Stomach (tissue), 19 donors: ENCODE measurements around the gene UFC1. TPM values are rescaled to one million over a fixed set of nuclear protein-coding genes. Genes with fewer than 3 reads are reported as not detected.
A peak's percentile ranks its signal among the peaks of the same experiment; 100 is the strongest.

ENCODE experiments used
- DNase-seq, 2 donors: peaks; one replicate each; pipeline versions ENCODE4 v3.0.0 to v3.0.0-alpha.2; 2013 to 2019
- H3K27ac ChIP-seq, 5 donors: fragments of 200-600 bp in 4 of 5; sonication (generic) in 4 of 5; one replicate each; pipeline ENCODE4 v1.5.1; 2013 to 2019; ENCODE audit warnings: mild to moderate bottlenecking in 1 of 5, moderate library complexity in 1 of 5
- H3K27me3 ChIP-seq, 3 donors: fragments of 200-600 bp; sonication (generic); one replicate each; pipeline ENCODE4 v1.5.1; 2017 to 2019; ENCODE audit warnings: mixed run types in 1 of 3
- H3K36me3 ChIP-seq, 4 donors: fragments of 200-600 bp; sonication (generic); 1 replicate in 3 of 4; 2 replicates in 1 of 4; pipeline ENCODE4 v1.5.1; 2016 to 2019
- H3K4me1 ChIP-seq, 4 donors: fragments of 200-600 bp; sonication (generic); one replicate each; pipeline ENCODE4 v1.5.1; 2016 to 2019
- H3K4me3 ChIP-seq, 4 donors: fragments of 200-600 bp; sonication (generic) in 3 of 4; one replicate each; pipeline ENCODE4 v1.5.1; 2016 to 2019; ENCODE audit warnings: mild to moderate bottlenecking in 1 of 4
- H3K9me3 ChIP-seq, 4 donors: fragments of 200-600 bp; sonication (generic); one replicate each; pipeline ENCODE4 v1.5.1; 2016 to 2019
- EP300 ChIP-seq: sonication (generic); formaldehyde crosslinking; IDR thresholded peaks from one replicate; pipeline ENCODE4 v1.6.1; 2017; ENCODE audit warnings: antibody characterized with exemption
- POLR2A ChIP-seq, 4 donors: fragments of 450-650 bp; IDR thresholded peaks; one replicate each; pipeline ENCODE4 v1.6.1; 2016; ENCODE audit warnings: antibody characterized with exemption in 4 of 4, control low read depth in 2 of 4, mild to moderate bottlenecking in 1 of 4, moderate library complexity in 1 of 4
- POLR2AphosphoS5 ChIP-seq, 3 donors: sonication (generic); formaldehyde crosslinking; IDR thresholded peaks; one replicate each; pipeline ENCODE4 v1.6.1; 2016; ENCODE audit warnings: antibody characterized with exemption in 3 of 3
- WGBS, 5 donors: extraction: QIAGEN DNeasy Blood & Tissue Kit in 3 of 5; methylation state at CpG; one replicate each; pipeline versions ENCODE4 v1.1.5 to v1.1.7; 2013 to 2018; 5-methylcytosine and 5-hydroxymethylcytosine counted together
- intact Hi-C: fragments of 100-400 bp; cut with DNase I; formaldehyde crosslinking; loops from one replicate; pipeline ENCODE4 v1.15.1; 2023; ENCODE audit warnings: low total_unique reads
- long read RNA-seq, 10 donors: transcript quantifications; one replicate each; lab custom pipeline, GENCODE V29; 2026
- polyA plus RNA-seq, 3 donors: library from polyadenylated mRNA; stranded (reverse); fragments of 200-250 nt; gene quantifications; one replicate each; pipeline ENCODE4 v1.2.3, GENCODE V29; 2013
- total RNA-seq, 5 donors: library from RNA; depleted of rRNA; stranded (reverse); fragments of >200 nt; gene quantifications; one replicate each; pipeline versions ENCODE4 v1.1.0 to v1.2.3, GENCODE V29; 2014 to 2016
- TF ChIP-seq, protein P1 (sequence below), 7 experiments: fragments of 450-650 bp in 4 of 7; fragments of 200-600 bp in 3 of 7; sonication (generic) in 3 of 7; IDR thresholded peaks; one replicate each; pipeline ENCODE4 v1.5.1; 2016 to 2019; ENCODE audit warnings: antibody characterized with exemption in 7 of 7, control low read depth in 2 of 7, mild to moderate bottlenecking in 1 of 7
- donor health status: healthy with polysubstance abuse.
- donor health status: Bipolar disorder and iron deficiency.
- donor health status: healthy.

Gene UFC1
- total RNA-seq: 10 to 100 TPM in 4 of 5 donors, not detected in 1; 21.9 to 95.1 (median 33.6) TPM
- polyA plus RNA-seq: 100 to 1,000 TPM; 163 to 206 (median 203) TPM
- long read RNA-seq, donor 1, transcript UFC1-201 (6 exons, 1,114 nt): major isoform, 20 of 63 reads
- long read RNA-seq, donor 1, partial matches to known transcripts: 42 of 63 reads
- long read RNA-seq, donor 1, other reads (novel, unspliced or antisense): 0 of 63 reads
- long read RNA-seq, donor 2, transcript UFC1-201 (6 exons, 1,114 nt): major isoform, 44 of 95 reads
- long read RNA-seq, donor 2, transcript UFC1-206 (5 exons, 617 nt): minor isoform, 5 of 95 reads
- long read RNA-seq, donor 2, partial matches to known transcripts: 45 of 95 reads
- long read RNA-seq, donor 2, other reads (novel, unspliced or antisense): 0 of 95 reads
- long read RNA-seq, donor 3, transcript UFC1-201 (6 exons, 1,114 nt): major isoform, 35 of 86 reads
- long read RNA-seq, donor 3, partial matches to known transcripts: 49 of 86 reads
- long read RNA-seq, donor 3, other reads (novel, unspliced or antisense): 0 of 86 reads
- long read RNA-seq, donor 4, transcript UFC1-201 (6 exons, 1,114 nt): major isoform, 5 of 5 reads
- long read RNA-seq, donor 4, partial matches to known transcripts: 0 of 5 reads
- long read RNA-seq, donor 4, other reads (novel, unspliced or antisense): 0 of 5 reads
- long read RNA-seq, donor 5, transcript UFC1-201 (6 exons, 1,114 nt): major isoform, 39 of 44 reads
- long read RNA-seq, donor 5, partial matches to known transcripts: 0 of 44 reads
- long read RNA-seq, donor 5, other reads (novel, unspliced or antisense): 0 of 44 reads
- long read RNA-seq, donor 6: 0 reads
- long read RNA-seq, donor 7, transcript UFC1-201 (6 exons, 1,114 nt): major isoform, 50 of 162 reads
- long read RNA-seq, donor 7, partial matches to known transcripts: 105 of 162 reads
- long read RNA-seq, donor 7, other reads (novel, unspliced or antisense): 0 of 162 reads
- long read RNA-seq, donor 8, transcript UFC1-201 (6 exons, 1,114 nt): major isoform, 48 of 135 reads
- long read RNA-seq, donor 8, partial matches to known transcripts: 84 of 135 reads
- long read RNA-seq, donor 8, other reads (novel, unspliced or antisense): 0 of 135 reads
- long read RNA-seq, donor 9, transcript UFC1-201 (6 exons, 1,114 nt): major isoform, 49 of 141 reads
- long read RNA-seq, donor 9, partial matches to known transcripts: 88 of 141 reads
- long read RNA-seq, donor 9, other reads (novel, unspliced or antisense): 0 of 141 reads
- long read RNA-seq, donor 10, transcript UFC1-201 (6 exons, 1,114 nt): major isoform, 26 of 72 reads
- long read RNA-seq, donor 10, partial matches to known transcripts: 45 of 72 reads
- long read RNA-seq, donor 10, other reads (novel, unspliced or antisense): 0 of 72 reads

DNA sequence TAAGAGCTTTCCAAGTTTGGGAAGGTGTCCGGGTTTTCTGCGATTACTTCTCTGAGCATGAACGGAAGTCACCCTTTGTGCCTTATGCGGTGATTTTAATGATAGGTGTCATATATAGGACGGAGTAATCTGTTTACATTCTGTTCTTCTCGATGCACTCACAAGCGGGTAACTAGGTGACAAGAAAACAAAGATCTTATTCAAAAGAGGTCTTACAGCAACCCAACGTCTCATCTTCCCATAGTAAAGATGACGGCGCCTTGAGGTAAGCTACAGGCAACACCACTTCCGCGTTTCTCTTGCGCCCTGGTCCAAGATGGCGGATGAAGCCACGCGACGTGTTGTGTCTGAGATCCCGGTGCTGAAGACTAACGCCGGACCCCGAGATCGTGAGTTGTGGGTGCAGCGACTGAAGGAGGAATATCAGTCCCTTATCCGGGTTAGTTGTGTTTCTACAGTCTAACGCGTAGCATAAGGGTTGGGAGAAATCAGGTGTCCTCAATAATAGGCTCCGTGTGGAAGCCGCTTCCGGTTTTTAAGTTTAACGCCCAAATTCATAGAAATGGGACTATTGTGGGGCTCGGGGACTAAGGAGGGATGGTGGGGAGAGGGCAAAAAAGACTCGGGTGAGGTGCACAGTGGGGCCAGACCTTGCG, at the start of gene UFC1:
Gene UFC1, plus strand, starts transcription at position 297 of the 656 bp plus-strand sequence. Its CDS starts 20 bp downstream, at position 317.
- no peak for TF ChIP-seq POLR2A (IDR thresholded peaks at IDR 0.05)
- TF ChIP-seq POLR2AphosphoS5 (IDR thresholded peaks at IDR 0.05): peak in 2 of 3 donors; percentile 53 to 82
- TF ChIP-seq, protein P1, sequence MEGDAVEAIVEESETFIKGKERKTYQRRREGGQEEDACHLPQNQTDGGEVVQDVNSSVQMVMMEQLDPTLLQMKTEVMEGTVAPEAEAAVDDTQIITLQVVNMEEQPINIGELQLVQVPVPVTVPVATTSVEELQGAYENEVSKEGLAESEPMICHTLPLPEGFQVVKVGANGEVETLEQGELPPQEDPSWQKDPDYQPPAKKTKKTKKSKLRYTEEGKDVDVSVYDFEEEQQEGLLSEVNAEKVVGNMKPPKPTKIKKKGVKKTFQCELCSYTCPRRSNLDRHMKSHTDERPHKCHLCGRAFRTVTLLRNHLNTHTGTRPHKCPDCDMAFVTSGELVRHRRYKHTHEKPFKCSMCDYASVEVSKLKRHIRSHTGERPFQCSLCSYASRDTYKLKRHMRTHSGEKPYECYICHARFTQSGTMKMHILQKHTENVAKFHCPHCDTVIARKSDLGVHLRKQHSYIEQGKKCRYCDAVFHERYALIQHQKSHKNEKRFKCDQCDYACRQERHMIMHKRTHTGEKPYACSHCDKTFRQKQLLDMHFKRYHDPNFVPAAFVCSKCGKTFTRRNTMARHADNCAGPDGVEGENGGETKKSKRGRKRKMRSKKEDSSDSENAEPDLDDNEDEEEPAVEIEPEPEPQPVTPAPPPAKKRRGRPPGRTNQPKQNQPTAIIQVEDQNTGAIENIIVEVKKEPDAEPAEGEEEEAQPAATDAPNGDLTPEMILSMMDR (IDR thresholded peaks at IDR 0.05): peak in 1 of 7 experiments; percentile 8
- TF ChIP-seq EP300: no peak
- peak within 1 kb of the TSS; percentile 93 to 99 (median 96) for H3K27ac ChIP-seq
- peaks cover 5 to 21% (median 19%) of the 10 kb centered on the region in 4 donors for H3K36me3 ChIP-seq
- no peaks in the 10 kb centered on the region for H3K9me3 ChIP-seq
- H3K27me3 ChIP-seq: no peaks in the 10 kb centered on the region
- H3K4me1 ChIP-seq: peaks cover 16 to 34% (median 24%) of the 10 kb centered on the region in 4 donors
- WGBS, 5 donors: 0 to 1% (median 0%) methylated on average over 33 of the region's 33 CpGs
- peak; percentile 80 to 96 for DNase-seq
- peak within 1 kb of the TSS; percentile 72 to 77 (median 74) for H3K4me3 ChIP-seq
- intact Hi-C loops: no loop called here

DNA sequence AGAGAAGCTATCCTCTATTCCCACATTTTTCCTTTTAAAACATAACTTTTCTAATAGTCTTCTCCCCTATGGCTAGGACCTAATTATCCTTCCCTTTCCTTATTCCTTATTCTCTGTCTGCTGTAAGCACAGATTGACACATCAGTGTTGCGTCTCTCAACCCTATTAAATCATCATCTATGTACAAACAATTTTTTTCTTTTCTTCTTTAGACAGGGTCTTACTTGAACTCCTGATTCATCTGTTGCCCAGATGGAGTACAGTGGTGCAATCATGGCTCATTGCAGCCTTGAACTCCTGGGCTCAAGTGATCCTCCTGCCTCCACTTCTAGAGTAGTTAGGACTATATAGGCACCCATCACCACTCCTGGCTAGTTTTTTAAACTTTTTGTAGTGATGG, 47.3 kb upstream of the UFC1 start:
- Histone ChIP-seq H3K27ac (no peak overlapping the region), H3K9me3 (no peaks in the 10 kb centered on the region), H3K4me3 (no peak overlapping the region), H3K27me3 (no peaks in the 10 kb centered on the region), H3K36me3 (peaks cover 7 to 35% (median 30%) of the 10 kb centered on the region in 4 donors), H3K4me1 (peaks cover 0 to 4% (median under 1%) of the 10 kb centered on the region in 4 donors)
- DNase-seq: no peak
- TF ChIP-seq POLR2AphosphoS5 (IDR thresholded peaks at IDR 0.05) (no peak), POLR2A (IDR thresholded peaks at IDR 0.05) (no peak), EP300 (no peak)
- TF ChIP-seq, protein P1 (IDR thresholded peaks at IDR 0.05): no peak
- intact Hi-C loops: no loop called here
- WGBS, 5 donors: 93 to 97% (median 96%) methylated on average over 1 of the region's 1 CpG

DNA sequence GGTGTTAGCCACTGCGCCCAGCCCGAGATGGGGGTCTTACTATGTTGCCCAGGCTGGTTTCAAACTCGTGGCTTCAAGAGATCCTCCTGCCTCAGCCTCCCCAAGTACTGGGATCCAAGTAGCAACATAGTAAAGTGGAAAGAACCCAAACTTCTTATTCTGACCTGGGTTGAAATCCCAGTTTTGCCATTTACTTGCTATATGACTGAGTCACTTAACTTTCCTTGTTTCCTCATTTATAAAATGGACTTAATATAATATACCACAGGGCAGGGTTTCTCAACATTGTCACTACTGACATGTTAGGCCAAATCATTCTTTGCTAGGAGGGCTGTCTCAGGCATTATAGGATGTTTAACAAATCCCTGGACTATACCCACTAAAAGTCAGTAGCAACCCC, 42.7 kb upstream of the UFC1 start:
- Histone ChIP-seq H3K36me3 (peaks cover 0 to 23% (median 16%) of the 10 kb centered on the region in 4 donors), H3K27ac (no peak overlapping the region), H3K9me3 (no peaks in the 10 kb centered on the region), H3K27me3 (no peaks in the 10 kb centered on the region), H3K4me1 (peaks cover 12 to 48% (median 31%) of the 10 kb centered on the region in 4 donors), H3K4me3 (no peak overlapping the region)
- DNase-seq: no peak
- intact Hi-C loops: no loop called here
- WGBS, 5 donors: 90 to 100% (median 98%) methylated on average over 3 of the region's 3 CpGs
- TF ChIP-seq POLR2A (IDR thresholded peaks at IDR 0.05): no peak

DNA sequence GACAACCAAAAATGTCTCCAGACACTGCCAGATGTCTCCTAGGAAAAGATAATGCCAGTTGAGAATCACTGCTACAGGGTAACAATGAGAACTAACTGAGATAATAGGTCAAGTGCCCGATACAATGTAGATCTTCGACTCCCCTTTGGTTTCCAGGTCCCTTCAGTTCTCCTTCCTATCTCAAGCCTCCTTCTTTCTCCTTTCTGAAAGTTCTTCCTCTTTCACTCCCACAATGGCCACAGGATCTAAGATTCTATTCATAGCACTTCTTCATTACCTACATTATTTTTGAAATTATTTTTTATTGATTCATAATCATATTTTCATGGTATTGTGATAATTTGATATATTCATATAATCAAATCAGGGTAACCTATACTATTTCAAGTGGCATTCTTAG, 42.3 kb upstream of the UFC1 start:
- intact Hi-C loops: no loop called here
- TF ChIP-seq, protein P1 (IDR thresholded peaks at IDR 0.05): no peak
- no peak for TF ChIP-seq POLR2A (IDR thresholded peaks at IDR 0.05)
- no peak for TF ChIP-seq POLR2AphosphoS5 (IDR thresholded peaks at IDR 0.05)
- TF ChIP-seq EP300: no peak

More for the DNA sequence above, 42.3 kb upstream of the UFC1 start:
- Histone ChIP-seq H3K4me1 (peaks cover 16 to 52% (median 35%) of the 10 kb centered on the region in 4 donors), H3K27me3 (no peaks in the 10 kb centered on the region), H3K36me3 (peaks cover 0 to 23% (median 16%) of the 10 kb centered on the region in 4 donors), H3K9me3 (no peaks in the 10 kb centered on the region), H3K4me3 (no peak overlapping the region), H3K27ac (no peak overlapping the region)
- WGBS, 5 donors: 81 to 94% (median 88%) methylated on average over 2 of the region's 2 CpGs
- DNase-seq: no peak
